ENCODE results near the gene PRELID3B. TPM values are rescaled to one million over a fixed set of nuclear protein-coding genes. Genes with fewer than 3 reads are reported as not detected.

PRELID3B gene
- total and polyA plus RNA-seq, 2 of the 13 experiments (the other 11 are each of a cell fraction or from before 2014, with no cell fraction given) = 23.3 to 42.6 TPM

DNA sequence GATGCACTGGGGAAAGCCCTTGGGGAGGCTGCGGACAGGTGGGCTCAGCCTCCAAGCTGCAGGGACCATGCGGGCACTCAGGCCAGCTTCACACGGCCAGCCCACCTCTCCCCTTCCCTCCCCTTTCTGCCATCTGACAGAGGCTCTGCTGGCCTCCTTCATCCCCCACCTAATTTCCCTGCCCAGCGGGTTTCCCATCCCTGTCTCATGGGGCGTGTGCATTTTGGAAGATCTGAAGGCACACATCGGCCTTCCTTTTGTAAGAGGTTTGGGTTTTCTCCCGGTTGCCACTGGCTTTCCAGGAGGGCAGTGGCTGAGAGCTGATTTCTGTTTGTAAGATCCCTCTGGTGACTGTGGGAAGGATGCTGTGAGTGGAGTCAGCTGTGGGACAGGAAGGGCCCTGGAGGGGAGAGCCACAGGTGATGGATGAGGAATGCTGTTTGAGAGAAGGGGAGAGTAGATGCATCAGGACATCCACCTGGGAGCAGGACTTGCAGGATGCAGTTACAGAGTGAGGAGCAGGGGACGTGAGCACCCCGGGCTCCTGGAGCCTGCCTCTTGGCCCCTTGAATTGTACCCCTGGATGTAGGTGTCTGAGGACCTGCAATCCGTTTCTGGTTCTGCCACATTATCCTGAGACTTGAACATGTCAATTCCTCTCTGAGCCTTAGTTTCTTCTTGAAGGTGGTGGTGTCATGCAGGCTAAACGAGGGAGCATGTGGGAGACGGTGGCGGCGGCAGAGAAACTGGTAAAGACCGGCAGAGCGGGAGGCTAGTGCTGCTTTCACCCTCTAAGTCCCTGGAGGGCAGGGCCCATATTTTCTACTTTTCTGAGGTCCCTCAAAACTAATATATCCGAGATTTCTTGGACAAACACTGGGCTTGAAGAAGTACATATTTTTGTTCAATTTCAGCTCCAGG, 29.3 kb downstream of the PRELID3B start (continued):
- TF ChIP-seq, protein P1, sequence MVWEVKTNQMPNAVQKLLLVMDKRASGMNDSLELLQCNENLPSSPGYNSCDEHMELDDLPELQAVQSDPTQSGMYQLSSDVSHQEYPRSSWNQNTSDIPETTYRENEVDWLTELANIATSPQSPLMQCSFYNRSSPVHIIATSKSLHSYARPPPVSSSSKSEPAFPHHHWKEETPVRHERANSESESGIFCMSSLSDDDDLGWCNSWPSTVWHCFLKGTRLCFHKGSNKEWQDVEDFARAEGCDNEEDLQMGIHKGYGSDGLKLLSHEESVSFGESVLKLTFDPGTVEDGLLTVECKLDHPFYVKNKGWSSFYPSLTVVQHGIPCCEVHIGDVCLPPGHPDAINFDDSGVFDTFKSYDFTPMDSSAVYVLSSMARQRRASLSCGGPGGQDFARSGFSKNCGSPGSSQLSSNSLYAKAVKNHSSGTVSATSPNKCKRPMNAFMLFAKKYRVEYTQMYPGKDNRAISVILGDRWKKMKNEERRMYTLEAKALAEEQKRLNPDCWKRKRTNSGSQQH (CRISPR knock-in tag; IDR thresholded peaks at IDR 0.05; ENCODE audit: low read depth) = no peak
- TF ChIP-seq MYNN (CRISPR knock-in tag; IDR thresholded peaks at IDR 0.05; ENCODE audit: low read depth) (no peak), ZFP36L1 (CRISPR knock-in tag; IDR thresholded peaks at IDR 0.05) (no peak), ZBTB42 (CRISPR knock-in tag; IDR thresholded peaks at IDR 0.05) (0 out of 2 replicates have a peak, but pooled peaks have one; percentile 51), SALL1 (CRISPR knock-in tag; IDR thresholded peaks at IDR 0.05) (no peak), ZNF292 (CRISPR knock-in tag; IDR thresholded peaks at IDR 0.05; ENCODE audit: borderline replicate concordance, low read depth) (0 out of 2 replicates have a peak, but pooled peaks have one; percentile 9), BHLHE40 (IDR thresholded peaks at IDR 0.05; ENCODE audit: low read length) (no peak), NONO (IDR thresholded peaks at IDR 0.05) (no peak), NONO (CRISPR knock-in tag; conservative IDR thresholded peaks at IDR 0.05) (no peak), WIZ (CRISPR knock-in tag; IDR thresholded peaks at IDR 0.05) (no peak), ZNF747 (CRISPR knock-in tag; IDR thresholded peaks at IDR 0.05; ENCODE audit: borderline replicate concordance) (peak; percentile 10; the same call in 1 of the 2 replicates), SNRNP70 (IDR thresholded peaks at IDR 0.05; ENCODE audit: low read depth, low read length) (no peak), RFX3 (CRISPR knock-in tag; IDR thresholded peaks at IDR 0.05) (no peak), HMG20A (CRISPR knock-in tag; IDR thresholded peaks at IDR 0.05; ENCODE audit: borderline replicate concordance) (no peak), NFE2L1 (CRISPR knock-in tag; IDR thresholded peaks at IDR 0.05; ENCODE audit: borderline replicate concordance) (no peak), TAF1 (CRISPR knock-in tag; IDR thresholded peaks at IDR 0.05) (no peak), SIN3A (IDR thresholded peaks at IDR 0.05; ENCODE audit: borderline replicate concordance, low read depth, low read length) (no peak), MEF2D (CRISPR knock-in tag; IDR thresholded peaks at IDR 0.05) (no peak), ZNF589 (CRISPR knock-in tag; conservative IDR thresholded peaks at IDR 0.05) (no peak)
- TF ChIP-seq, protein P2, sequence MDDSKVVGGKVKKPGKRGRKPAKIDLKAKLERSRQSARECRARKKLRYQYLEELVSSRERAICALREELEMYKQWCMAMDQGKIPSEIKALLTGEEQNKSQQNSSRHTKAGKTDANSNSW (CRISPR knock-in tag; IDR thresholded peaks at IDR 0.05; ENCODE audit: borderline replicate concordance) = no peak
- TF ChIP-seq, protein P3, sequence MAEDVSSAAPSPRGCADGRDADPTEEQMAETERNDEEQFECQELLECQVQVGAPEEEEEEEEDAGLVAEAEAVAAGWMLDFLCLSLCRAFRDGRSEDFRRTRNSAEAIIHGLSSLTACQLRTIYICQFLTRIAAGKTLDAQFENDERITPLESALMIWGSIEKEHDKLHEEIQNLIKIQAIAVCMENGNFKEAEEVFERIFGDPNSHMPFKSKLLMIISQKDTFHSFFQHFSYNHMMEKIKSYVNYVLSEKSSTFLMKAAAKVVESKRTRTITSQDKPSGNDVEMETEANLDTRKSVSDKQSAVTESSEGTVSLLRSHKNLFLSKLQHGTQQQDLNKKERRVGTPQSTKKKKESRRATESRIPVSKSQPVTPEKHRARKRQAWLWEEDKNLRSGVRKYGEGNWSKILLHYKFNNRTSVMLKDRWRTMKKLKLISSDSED (CRISPR knock-in tag; IDR thresholded peaks at IDR 0.05) = peak; percentile 61; the same call in 1 of the 2 replicates
- TF ChIP-seq, protein P4, sequence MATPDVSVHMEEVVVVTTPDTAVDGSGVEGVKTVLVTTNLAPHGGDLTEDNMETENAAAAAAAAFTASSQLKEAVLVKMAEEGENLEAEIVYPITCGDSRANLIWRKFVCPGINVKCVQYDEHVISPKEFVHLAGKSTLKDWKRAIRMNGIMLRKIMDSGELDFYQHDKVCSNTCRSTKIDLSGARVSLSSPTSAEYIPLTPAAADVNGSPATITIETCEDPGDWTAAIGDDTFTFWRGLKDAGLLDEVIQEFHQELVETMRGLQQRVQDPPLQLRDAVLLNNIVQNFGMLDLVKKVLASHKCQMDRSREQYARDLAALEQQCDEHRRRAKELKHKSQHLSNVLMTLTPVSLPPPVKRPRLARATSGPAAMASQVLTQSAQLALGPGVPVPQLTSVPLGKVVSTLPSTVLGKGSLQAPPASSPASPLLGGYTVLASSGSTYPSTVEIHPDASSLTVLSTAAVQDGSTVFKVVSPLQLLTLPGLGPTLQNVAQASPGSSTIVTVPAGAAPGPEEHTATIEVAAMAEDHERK (CRISPR knock-in tag; IDR thresholded peaks at IDR 0.05; ENCODE audit: low read depth) = no peak
- TF ChIP-seq, protein P5, sequence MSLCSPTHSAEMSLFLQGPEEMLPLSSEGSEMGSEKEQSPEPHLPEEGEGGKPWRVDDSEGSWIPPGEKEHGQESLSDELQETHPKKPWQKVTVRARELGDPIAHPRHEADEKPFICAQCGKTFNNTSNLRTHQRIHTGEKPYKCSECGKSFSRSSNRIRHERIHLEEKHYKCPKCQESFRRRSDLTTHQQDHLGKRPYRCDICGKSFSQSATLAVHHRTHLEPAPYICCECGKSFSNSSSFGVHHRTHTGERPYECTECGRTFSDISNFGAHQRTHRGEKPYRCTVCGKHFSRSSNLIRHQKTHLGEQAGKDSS (CRISPR knock-in tag; IDR thresholded peaks at IDR 0.05; ENCODE audit: borderline replicate concordance, low read depth) = no peak

All from HepG2 (cell line).